Right atrium auricular region (tissue), 2 donors: Measurements from ENCODE around the gene ZNF275. TPM values are rescaled to one million over a fixed set of nuclear protein-coding genes. Genes with fewer than 3 reads are reported as not detected.
"Not testable (repeated sequence)": the region's sequence is repeated elsewhere in the genome, so short reads cannot be mapped to it uniquely, and the experiment has no call there.

Source experiments
- DNase-seq: peaks from one replicate; pipeline ENCODE4 v3.0.0-alpha.2; 2019; ENCODE audit warnings: low spot score
- H3K27ac ChIP-seq, 2 donors: fragments of 200-600 bp; sonication (generic); 1 replicate in 1 of 2; 2 replicates in 1 of 2; pipeline ENCODE4 v1.5.1; 2016 to 2019
- H3K27me3 ChIP-seq, 2 donors: fragments of 200-600 bp; sonication (generic); one replicate each; pipeline versions ENCODE4 v1.5.1 to v1.6.0; 2017 to 2019
- H3K36me3 ChIP-seq: fragments of 200-600 bp; sonication (generic); one replicate; pipeline ENCODE4 v1.5.1; 2016
- H3K4me1 ChIP-seq, 2 donors: fragments of 200-600 bp; sonication (generic); one replicate each; pipeline versions ENCODE4 v1.5.1 to v1.6.0; 2017 to 2019
- H3K4me3 ChIP-seq, 2 donors: fragments of 200-600 bp; sonication (generic); 1 replicate in 1 of 2; 2 replicates in 1 of 2; pipeline ENCODE4 v1.5.1; 2017 to 2019; ENCODE audit warnings: mild to moderate bottlenecking in 1 of 2, moderate library complexity in 1 of 2
- H3K9me3 ChIP-seq, 2 donors: fragments of 200-600 bp; sonication (generic); one replicate each; pipeline ENCODE4 v1.5.1; 2019
- CTCF ChIP-seq, 2 donors: fragments of 200-600 bp; sonication (generic); IDR thresholded peaks; one replicate each; pipeline ENCODE4 v1.5.1; 2019; ENCODE audit warnings: antibody characterized with exemption in 2 of 2
- total RNA-seq, 2 donors: library from RNA; depleted of rRNA; stranded (reverse); fragments of >200 nt; gene quantifications; one replicate each; pipeline ENCODE4 v1.1.0, GENCODE V29; 2016

The ZNF275 gene
- total RNA-seq, 2 donors from 2014 or later: 5.9 to 7.2 TPM

DNA sequence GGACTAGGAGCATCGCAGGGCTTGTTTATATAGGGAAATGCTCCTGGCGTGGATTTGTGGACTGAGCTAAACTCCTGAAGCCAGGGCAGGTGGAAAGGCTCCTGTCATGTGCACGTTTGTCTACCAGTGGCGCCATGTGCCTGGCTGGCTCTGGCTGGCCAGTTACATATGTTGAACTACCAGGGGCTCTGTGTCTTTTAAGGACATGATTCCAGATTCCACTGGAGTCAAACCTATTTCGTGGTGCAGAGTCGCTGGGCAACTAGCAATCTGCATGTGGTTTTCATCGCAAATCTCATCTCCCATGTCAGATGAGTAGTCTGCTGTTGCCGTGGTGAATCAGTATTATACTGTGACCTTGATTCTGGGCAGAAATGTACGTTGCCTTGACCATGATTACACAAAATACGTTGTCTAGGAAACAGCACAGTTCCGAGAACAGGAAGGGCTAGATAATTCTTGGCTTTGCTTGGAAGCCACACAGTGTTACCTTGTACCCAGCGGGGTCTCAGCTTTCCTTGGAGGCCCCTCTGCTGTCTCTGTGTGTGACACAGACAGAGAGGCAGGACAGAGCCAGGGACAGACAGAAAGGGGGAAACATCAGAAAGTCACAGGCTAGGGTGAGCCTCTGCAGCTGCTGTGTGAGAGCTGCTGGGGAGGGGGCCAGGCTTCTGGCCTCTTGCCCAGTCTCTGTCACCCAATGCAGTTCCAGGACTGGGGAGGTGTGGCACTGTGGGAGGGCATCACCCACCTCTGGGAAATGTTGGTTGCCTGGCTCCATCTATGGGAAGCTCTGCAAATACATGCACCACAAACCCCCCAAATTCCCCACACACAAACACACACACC, 48.0 kb downstream of the ZNF275 start:
- no peak for DNase-seq
- no peak for TF ChIP-seq CTCF (IDR thresholded peaks at IDR 0.05)
- no peak overlapping the region for H3K4me3 ChIP-seq
- no peaks in the 10 kb centered on the region for H3K27me3 ChIP-seq
- no peaks in the 10 kb centered on the region for H3K4me1 ChIP-seq
- no peaks in the 10 kb centered on the region for H3K36me3 ChIP-seq
- H3K27ac ChIP-seq: no peak overlapping the region
- peaks cover 0 to 15% of the 10 kb centered on the region in 2 donors for H3K9me3 ChIP-seq

DNA sequence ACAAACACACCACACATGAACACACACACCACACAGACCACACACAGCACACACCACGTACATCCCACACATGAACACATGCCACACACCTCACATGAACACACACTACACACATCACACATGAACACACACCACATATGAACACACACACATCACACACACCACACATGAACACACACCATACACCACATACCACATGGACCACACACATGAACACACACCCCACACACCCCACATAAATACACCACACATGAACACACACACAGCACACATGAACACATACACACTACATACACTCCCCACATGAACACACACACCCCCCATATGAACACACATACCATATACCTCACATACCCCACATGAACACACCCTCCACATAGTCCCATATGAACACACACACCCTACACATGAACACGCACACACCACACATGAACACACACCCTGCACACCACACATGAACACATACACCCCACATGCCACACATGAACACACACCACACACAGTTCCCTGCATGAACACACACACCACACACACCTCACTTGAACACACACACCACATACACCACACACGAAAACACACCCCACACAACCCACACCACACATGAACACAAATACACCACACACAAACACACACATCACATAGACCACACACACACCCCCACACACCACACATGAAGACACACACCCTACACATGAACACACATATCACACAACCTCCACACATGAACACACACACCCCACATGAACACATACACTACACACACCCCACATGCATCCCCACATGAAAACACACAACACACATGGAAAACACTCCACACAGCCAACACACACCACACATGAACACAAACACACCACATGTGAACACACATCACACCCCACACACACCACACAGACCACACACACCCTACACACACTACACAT, 48.9 kb downstream of the ZNF275 start:
- H3K27me3 ChIP-seq: no peaks in the 10 kb centered on the region
- H3K4me1 ChIP-seq: no peaks in the 10 kb centered on the region
- DNase-seq: no peak
- no peak for TF ChIP-seq CTCF (IDR thresholded peaks at IDR 0.05)
- H3K9me3 ChIP-seq: peaks cover 0 to 6% of the 10 kb centered on the region in 2 donors
- no peak overlapping the region for H3K4me3 ChIP-seq
- no peaks in the 10 kb centered on the region for H3K36me3 ChIP-seq
- H3K27ac ChIP-seq: no peak overlapping the region

GRCh38 chrX:153384390-153384789, 50.4 kb downstream of the ZNF275 start:
- H3K9me3 ChIP-seq: no peaks in the 10 kb centered on the region
- no peak overlapping the region for H3K4me3 ChIP-seq
- H3K27me3 ChIP-seq: no peaks in the 10 kb centered on the region
- no peak for DNase-seq
- H3K4me1 ChIP-seq: no peaks in the 10 kb centered on the region
- no peaks in the 10 kb centered on the region for H3K36me3 ChIP-seq
- no peak overlapping the region for H3K27ac ChIP-seq
- TF ChIP-seq CTCF (IDR thresholded peaks at IDR 0.05): no peak

GRCh38 chrX:153384973-153385372, 51.0 kb downstream of the ZNF275 start:
- not testable (repeated sequence) for H3K9me3 ChIP-seq, H3K36me3 ChIP-seq, H3K27ac ChIP-seq, DNase-seq, H3K4me3 ChIP-seq, H3K27me3 ChIP-seq, H3K4me1 ChIP-seq

DNA sequence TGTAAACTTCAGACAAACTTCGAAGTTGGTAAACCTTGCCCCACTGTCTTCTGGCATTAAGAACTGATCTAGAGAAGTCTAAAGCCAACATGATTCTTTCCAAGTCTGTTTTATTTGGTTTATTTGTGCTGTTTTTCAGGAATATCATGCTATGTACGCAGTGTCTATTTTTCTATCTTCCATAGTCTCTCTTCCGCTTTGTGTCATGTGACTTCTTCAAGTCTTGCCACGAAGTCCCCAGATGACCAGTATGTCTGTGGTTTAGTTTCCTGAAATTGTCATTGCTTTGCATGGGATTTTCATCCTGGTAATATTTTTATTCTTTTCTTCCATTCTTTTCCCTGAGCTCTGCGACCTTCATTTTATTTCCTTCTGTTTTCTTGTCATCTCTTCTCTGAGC, 52.1 kb downstream of the ZNF275 start:
- Histone ChIP-seq H3K27me3 (no peaks in the 10 kb centered on the region), H3K4me1 (no peaks in the 10 kb centered on the region), H3K36me3 (no peaks in the 10 kb centered on the region), H3K9me3 (no peaks in the 10 kb centered on the region), H3K27ac (no peak overlapping the region), H3K4me3 (no peak overlapping the region)
- no peak for DNase-seq
- TF ChIP-seq CTCF (IDR thresholded peaks at IDR 0.05): no peak

DNA sequence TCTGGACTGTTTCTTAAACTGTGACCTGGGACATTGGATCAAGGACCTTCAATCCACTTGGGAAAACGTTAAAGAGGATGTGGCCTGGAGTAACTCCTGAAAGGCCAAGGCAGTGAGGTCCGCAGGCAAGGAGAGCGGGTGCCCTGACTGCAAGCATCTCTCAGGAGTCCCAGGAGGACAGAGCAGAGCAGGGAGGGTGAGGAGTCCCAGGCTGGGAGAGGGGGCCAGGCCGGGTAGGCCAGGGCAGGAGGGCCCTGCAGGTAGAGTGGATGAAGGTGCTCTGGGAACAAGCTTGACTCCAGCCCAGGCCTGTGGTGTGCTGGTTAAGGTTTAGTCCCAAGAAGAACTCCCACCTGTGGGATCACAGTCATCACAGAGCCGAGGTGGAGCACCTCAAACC, 53.4 kb downstream of the ZNF275 start:
- Histone ChIP-seq H3K4me1 (no peaks in the 10 kb centered on the region), H3K27ac (no peak overlapping the region), H3K4me3 (no peak overlapping the region), H3K36me3 (no peaks in the 10 kb centered on the region), H3K27me3 (no peaks in the 10 kb centered on the region), H3K9me3 (no peaks in the 10 kb centered on the region)
- no peak for TF ChIP-seq CTCF (IDR thresholded peaks at IDR 0.05)
- DNase-seq: no peak
